Cardiac muscle cell (in vitro differentiated cells and primary cell): ENCODE results near the gene ATP6V1G3. TPM values are rescaled to one million over a fixed set of nuclear protein-coding genes. Genes with fewer than 3 reads are reported as not detected.

Experiments
- DNase-seq, 2 donors: peaks; one replicate each; pipeline versions ENCODE4 v3.0.0 to v3.0.0-alpha.2; 2010 to 2017; ENCODE audit warnings: low read depth in 1 of 2, low spot score in 1 of 2
- H3K27ac ChIP-seq: fragments of 200-600 bp; sonication (generic); 2 replicates; pipeline ENCODE4 v1.5.1; 2016
- H3K27me3 ChIP-seq: fragments of 200-600 bp; sonication (generic); 2 replicates; pipeline ENCODE4 v1.6.0; 2016; ENCODE audit warnings: control low read depth
- H3K36me3 ChIP-seq: fragments of 200-600 bp; sonication (generic); 2 replicates; pipeline ENCODE4 v1.5.1; 2016; ENCODE audit warnings: control low read depth
- H3K4me1 ChIP-seq: fragments of 200-600 bp; sonication (generic); 2 replicates; pipeline ENCODE4 v1.8.1; 2017; ENCODE audit warnings: low read depth, mild to moderate bottlenecking, mixed run types
- H3K4me3 ChIP-seq: fragments of 200-600 bp; sonication (generic); 2 replicates; pipeline ENCODE4 v1.5.1; 2016; ENCODE audit warnings: mild to moderate bottlenecking
- H3K9me3 ChIP-seq: fragments of 200-600 bp; sonication (generic); 2 replicates; pipeline ENCODE4 v1.5.1; 2017; ENCODE audit warnings: low read depth, mild to moderate bottlenecking, control low read depth
- CTCF ChIP-seq: IDR thresholded peaks from 2 replicates; pipeline ENCODE4 v1.5.1; 2012; ENCODE audit warnings: low read depth, mild to moderate bottlenecking, low read length
- polyA plus RNA-seq: library from polyadenylated mRNA; unstranded; fragments of >200 nt; fragmentation: Nextera tagmentation; extraction: Ambion mirVana; gene quantifications from 2 replicates; pipeline ENCODE4 v1.2.1, GENCODE V29; 2016
- total RNA-seq: library from RNA; depleted of rRNA; stranded (reverse); fragments of >200 nt; gene quantifications from 2 replicates; pipeline ENCODE4 v1.2.3, GENCODE V29; 2016

The ATP6V1G3 gene
- total and polyA plus RNA-seq, 2 experiments from 2014 or later: not detected

DNA sequence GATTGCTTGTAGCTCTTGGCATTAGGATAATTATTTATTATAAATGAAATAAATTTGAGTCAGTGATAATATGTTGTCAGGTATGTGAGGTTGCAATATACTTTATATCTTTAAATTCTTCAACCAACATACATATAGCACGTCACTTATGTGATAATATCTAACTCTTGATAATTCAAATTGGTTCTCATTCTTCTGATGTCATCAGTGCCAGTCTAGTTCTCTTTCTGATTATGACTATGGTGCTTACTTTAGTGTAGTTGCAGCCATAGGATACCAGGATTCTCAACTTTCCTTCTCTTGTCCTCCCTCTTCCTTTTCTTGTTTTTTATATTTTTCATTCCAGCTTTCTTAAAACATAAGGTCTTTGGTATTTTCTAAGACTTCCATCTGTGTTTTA, 34.8 kb upstream of the ATP6V1G3 start:
- DNase-seq: no peak
- no peak overlapping the region for H3K27ac ChIP-seq
- no peaks in the 10 kb centered on the region for H3K4me1 ChIP-seq
- H3K36me3 ChIP-seq: no peaks in the 10 kb centered on the region
- H3K9me3 ChIP-seq: no peaks in the 10 kb centered on the region
- H3K27me3 ChIP-seq: no peaks in the 10 kb centered on the region
- no peak for TF ChIP-seq CTCF
- H3K4me3 ChIP-seq: no peak overlapping the region

DNA sequence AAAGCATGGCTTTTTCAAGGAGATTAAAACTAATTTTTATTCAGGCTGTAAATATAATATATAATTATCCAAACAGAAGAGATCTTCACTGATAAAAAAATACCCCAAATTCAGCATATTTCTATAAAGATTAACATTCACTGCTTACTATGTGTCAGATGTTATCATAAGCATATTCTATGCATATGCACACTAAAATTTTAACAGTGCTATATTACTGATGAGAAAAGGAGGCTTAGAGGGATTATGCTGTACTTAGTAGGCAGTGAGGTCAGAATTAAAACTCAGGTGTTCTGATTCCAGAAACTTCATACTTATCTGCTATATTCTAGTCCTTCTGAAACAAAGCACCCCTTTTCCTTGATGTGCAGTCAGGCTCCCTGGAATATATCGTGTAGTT, 33.8 kb upstream of the ATP6V1G3 start:
- Histone ChIP-seq H3K9me3 (no peaks in the 10 kb centered on the region), H3K36me3 (no peaks in the 10 kb centered on the region), H3K4me1 (no peaks in the 10 kb centered on the region), H3K4me3 (no peak overlapping the region), H3K27ac (no peak overlapping the region), H3K27me3 (no peaks in the 10 kb centered on the region)
- DNase-seq: no peak
- no peak for TF ChIP-seq CTCF

GRCh38 chr1:198564716-198565115, 24.2 kb upstream of the ATP6V1G3 start:
- no peak for DNase-seq
- no peak overlapping the region for H3K4me3 ChIP-seq
- no peaks in the 10 kb centered on the region for H3K9me3 ChIP-seq
- no peaks in the 10 kb centered on the region for H3K4me1 ChIP-seq
- TF ChIP-seq CTCF: no peak
- H3K27ac ChIP-seq: no peak overlapping the region
- no peaks in the 10 kb centered on the region for H3K36me3 ChIP-seq
- no peaks in the 10 kb centered on the region for H3K27me3 ChIP-seq

- Histone ChIP-seq H3K36me3 (no peaks in the 10 kb centered on the region), H3K4me1 (no peaks in the 10 kb centered on the region), H3K27me3 (no peaks in the 10 kb centered on the region), H3K4me3 (no peak overlapping the region), H3K9me3 (no peaks in the 10 kb centered on the region), H3K27ac (no peak overlapping the region)
- DNase-seq: no peak
- no peak for TF ChIP-seq CTCF
Measured at GRCh38 chr1:198564157-198564556, 23.7 kb upstream of the ATP6V1G3 start.

DNA sequence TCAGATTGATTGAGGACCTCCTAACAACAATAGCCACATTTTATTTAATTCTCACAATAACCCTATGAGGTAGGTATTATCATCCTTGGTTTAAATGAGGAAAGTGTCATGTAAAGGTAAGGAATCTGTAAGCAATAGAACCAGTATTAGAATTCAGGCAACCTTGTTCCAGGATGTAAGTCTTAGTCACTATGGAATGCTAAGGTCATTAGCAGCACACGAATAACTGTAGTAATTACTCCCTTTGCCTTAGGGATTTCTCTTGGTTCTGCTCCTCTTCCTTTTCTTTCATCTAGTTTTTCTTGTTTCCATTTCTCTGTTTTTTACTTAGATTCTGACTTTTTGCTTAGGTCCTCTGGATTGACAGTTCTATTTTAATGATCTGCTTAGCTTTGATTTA, 23.1 kb upstream of the ATP6V1G3 start:
- Histone ChIP-seq H3K27ac (no peak overlapping the region), H3K27me3 (no peaks in the 10 kb centered on the region), H3K4me3 (no peak overlapping the region), H3K9me3 (no peaks in the 10 kb centered on the region), H3K4me1 (no peaks in the 10 kb centered on the region), H3K36me3 (no peaks in the 10 kb centered on the region)
- DNase-seq: no peak
- no peak for TF ChIP-seq CTCF

DNA sequence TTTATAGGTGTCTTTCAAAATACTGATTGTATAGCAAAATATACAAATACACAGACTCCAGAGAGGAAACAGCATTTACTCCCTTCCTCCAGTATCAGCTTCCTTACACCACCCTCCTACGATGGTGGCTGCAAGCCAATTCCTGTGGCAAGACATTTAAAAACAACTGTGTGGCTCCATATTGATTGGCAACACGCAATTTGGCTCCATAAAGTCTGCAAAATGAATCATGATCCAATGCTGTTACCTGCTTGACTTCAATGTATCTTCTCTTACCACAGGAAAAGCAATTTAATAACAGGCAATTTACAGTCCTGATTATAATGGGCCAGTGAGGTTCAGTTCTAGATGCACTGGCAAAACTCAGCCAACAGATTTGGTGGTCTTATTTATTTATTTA, 19.7 kb upstream of the ATP6V1G3 start:
- Histone ChIP-seq H3K4me3 (no peak overlapping the region), H3K4me1 (no peaks in the 10 kb centered on the region), H3K27ac (no peak overlapping the region), H3K36me3 (no peaks in the 10 kb centered on the region), H3K9me3 (no peaks in the 10 kb centered on the region), H3K27me3 (no peaks in the 10 kb centered on the region)
- no peak for TF ChIP-seq CTCF
- peak in 1 of 2 donors; percentile 68 for DNase-seq
